K562 treated with DMSO at 1 percent for 48 hours (cell line): ENCODE results near the gene TNFRSF4. TPM values are rescaled to one million over a fixed set of nuclear protein-coding genes. Genes with fewer than 3 reads are reported as not detected.

Experiments
- total RNA-seq: library from RNA; unstranded; fragments of 300-600 nt; gene quantifications from 2 replicates; pipeline ENCODE4 v1.2.3, GENCODE V29; 2022; ENCODE audit warnings: low replicate concordance; ENCODE audit errors: extremely low read depth

TNFRSF4 gene
- not detected in 2 replicates for total RNA-seq

DNA sequence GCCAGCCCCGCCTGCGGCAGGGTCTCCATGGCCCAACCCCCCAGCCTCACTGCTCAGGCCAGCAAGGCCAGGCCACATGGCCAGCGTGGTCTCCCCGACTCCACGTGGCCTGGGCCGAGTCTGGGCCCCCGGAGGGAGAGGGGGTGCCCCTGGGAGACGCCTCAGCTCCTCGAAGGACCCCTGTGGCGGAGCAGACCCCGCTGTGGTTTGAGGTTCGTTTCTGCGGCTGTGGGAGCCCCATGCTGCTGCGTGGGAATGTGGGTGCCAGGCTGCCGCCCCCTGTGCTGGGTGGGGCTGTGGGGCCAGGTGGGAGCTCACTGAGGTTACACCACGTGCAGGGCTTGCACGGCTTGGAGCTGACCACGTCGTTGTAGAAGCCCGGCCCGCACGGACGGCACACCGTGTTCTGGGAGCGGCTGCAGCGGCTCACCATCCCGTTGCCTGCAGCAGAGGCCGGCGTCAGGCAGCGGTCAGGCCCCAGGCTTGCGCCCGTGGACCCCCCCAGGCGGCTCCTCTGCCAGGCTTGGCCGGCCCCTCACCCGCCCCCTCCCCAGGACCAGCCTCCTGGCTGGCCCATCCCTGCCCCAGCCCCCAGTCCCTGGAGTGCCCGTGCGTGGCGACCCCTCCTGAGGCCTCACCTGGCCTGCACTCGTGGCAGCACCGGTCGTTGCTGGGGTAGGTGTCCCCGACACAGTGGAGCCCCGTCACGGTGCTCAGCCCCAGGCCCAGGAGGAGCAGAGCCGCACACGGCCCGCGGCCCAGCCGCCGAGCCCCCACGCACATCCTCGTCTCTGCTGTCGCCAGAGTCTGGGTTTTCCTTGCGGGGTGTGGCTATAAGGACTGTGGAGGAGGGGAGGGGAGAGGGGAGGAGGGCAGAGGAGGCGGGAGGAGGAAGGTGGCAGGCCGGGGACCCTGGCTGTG is at the start of gene TNFRSF4:
Gene TNFRSF4, minus strand, starts transcription at position 809 of the 921 bp plus-strand sequence. Its CDS starts 26 bp downstream, at position 783.

DNA sequence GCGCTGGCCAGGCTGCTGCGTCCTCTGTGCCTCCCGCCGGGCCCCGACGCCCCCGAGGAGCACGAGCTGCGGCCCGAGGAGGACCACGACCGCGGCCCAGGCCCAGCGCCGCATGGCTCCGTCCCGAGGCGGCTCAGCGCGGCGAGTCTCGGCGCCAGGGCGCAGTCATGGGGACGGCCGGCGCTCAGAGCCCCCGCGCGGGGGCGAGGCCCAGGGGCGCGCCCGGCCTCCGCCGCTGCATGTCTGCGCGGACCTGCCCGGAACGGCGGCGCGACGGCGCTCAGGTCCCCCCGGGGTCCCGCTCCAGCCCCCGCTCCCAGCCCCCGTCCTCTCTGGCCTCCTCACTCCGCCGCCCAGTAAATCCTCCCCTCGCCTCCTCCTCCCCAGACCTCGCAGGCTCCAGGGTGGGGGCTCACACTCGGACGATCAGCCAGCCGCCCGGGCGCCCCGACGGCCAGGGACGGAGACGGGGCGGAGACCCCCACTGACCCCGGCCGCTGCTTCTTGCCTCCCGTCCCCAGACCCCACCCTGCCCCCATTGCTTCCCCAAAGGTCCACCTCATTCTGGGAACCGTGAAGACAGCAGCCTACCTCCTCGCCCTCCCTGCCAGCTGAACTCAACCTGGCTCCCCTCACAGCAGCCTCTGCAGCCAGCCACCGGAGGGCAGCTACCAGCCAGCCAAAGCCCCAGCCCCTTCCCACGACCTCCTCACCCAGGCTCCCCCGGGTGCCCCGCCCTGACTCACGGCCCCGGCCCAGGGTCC is 32.8 kb upstream of the TNFRSF4 start, which contains the start of gene C1QTNF12:
Gene C1QTNF12, minus strand, starts transcription at position 146 of the 764 bp plus-strand sequence. Its CDS starts 32 bp downstream, at position 114.

DNA sequence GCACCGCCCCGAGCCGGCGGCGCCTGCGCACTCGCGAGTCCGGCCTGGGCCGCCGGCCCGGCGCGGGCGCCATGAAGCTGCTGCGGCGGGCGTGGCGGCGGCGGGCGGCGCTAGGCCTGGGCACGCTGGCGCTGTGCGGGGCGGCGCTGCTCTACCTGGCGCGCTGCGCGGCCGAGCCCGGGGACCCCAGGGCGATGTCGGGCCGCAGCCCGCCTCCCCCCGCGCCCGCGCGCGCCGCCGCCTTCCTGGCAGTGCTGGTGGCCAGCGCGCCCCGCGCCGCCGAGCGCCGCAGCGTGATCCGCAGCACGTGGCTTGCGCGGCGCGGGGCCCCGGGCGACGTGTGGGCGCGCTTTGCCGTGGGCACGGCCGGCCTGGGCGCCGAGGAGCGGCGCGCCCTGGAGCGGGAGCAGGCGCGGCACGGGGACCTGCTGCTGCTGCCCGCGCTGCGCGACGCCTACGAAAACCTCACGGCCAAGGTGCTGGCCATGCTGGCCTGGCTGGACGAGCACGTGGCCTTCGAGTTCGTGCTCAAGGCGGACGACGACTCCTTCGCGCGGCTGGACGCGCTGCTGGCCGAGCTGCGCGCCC is 18.3 kb upstream of the TNFRSF4 start, which contains the start of gene B3GALT6:
Gene B3GALT6, plus strand, starts transcription at position 30 of the 588 bp plus-strand sequence. Its CDS starts 42 bp downstream, at position 72.

DNA sequence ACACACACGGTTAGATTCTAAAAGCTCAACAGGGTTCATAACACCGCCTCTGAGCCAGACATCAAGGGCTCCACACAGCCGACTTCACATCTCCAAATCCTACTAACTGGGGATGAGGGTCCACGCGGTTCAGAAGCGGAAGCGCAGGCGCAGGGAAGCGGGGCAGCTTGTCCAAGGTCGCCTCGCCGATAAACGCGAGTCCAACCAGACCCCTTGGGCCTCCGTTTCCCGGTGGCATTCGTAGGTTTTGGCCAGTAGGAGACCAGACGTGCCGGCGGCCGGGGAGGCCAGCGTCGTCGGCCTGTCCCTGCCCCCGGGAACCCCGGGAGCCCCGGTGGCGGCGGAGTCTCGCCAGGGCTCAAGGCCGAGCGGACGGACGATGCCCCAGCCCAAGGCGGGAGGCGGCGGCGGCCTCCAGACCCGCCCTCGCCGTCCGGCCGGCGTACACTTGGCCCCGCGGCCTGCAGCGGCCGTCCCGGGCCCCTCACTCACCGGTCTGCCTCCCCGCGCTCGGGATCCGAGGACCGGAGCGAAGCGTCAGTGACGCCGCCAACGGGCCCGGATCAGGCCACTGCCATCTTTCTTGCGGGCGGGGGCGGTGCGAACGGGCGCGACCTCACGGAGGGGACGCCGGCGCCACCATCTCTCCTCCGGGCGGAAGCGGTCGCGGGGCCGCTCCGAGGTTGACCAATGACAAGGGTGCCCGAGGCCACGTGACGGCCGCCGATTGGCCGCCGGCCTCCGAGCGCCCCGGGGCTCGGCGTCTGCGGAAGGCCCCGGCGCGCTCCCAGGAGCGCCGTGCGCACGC is 17.7 kb upstream of the TNFRSF4 start, which contains the start of gene SDF4:
Gene SDF4, minus strand, starts transcription at position 602 of the 808 bp plus-strand sequence. CDS start 3,229 bp downstream, outside the sequence.

DNA sequence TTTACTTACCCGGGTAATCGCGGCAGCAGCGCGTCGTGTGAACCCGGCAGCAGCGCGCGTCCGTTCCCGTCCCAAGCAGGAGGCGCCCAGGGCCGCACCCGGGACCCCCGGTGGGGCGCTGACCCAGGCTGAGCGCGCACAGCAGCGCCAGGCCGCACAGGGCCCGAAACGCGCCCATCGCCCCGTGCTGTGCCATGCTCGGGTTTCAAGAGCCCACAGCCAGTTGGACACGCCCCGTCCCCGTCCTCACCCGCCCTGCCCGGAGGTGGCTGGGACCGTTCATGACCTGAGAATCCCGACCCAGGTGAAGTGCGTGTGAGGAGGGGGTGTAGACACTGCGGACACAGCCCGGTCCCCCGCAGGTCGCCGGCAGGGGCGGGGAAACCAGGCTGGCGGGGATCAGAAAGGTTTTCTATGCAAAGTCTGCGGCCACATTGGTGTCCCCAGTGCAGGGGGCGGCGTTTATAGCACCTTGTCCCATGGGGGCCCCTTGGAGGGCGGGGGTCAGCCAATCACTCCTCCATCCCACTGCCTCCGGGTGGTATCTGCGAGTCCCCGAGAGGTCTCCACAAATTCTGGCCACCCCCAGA is 7.5 kb downstream of the TNFRSF4 start, which contains the start of gene TNFRSF18:
Gene TNFRSF18, minus strand, starts transcription at position 217 of the 590 bp plus-strand sequence. Its CDS starts 21 bp downstream, at position 196.

DNA sequence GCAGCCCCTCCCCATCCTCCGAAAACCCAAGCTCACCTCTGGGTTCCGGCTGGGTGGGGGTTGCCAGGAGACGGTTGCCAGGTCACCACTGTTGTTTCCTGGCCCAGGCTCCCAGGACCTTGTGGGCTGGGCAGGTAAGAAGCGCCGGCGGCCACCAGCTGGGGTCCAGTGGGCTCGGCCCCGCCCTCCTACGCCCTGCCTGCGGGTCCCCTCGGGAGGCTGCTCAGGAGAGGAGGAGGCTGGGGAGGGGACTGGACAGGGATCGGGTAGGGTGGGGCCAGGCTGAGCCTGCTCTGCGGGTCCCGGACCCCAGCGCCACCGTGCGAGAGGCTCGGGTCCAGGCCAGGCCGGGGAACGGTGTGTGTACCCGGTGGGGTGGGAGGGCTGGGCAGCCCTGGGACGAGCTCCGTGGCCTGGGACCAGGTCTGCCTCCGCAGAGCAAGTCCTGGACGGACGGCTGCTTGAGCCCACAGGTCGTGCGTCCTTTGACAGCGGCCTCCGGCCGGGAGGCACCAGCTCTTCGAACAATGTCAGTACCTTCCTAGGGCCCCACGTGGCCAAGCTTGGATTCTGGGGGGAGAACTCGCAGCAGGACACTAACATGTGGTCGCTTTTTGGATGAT is 40.0 kb downstream of the TNFRSF4 start, which contains the start of gene TTLL10:
Gene TTLL10, plus strand, starts transcription at position 88 of the 623 bp plus-strand sequence. CDS start 5,336 bp downstream, outside the sequence.

Other genes starting within 250 kb of the TNFRSF4 start
- gene PLEKHN1, start 247.7 kb downstream of the TNFRSF4 start, total RNA-seq = not detected in 2 replicates
- gene PERM1, start 232.1 kb downstream of the TNFRSF4 start, total RNA-seq = not detected in 2 replicates
- gene HES4, start 214.1 kb downstream of the TNFRSF4 start, total RNA-seq = not detected in 2 replicates
- gene ISG15, start 200.7 kb downstream of the TNFRSF4 start, total RNA-seq = not detected in 2 replicates
- gene AGRN, start 194.0 kb downstream of the TNFRSF4 start, total RNA-seq = 106 TPM in 1 of 2 replicates, not detected in the other
- gene RNF223, start 139.8 kb downstream of the TNFRSF4 start, total RNA-seq = not detected in 2 replicates
- not detected in 2 replicates for gene C1orf159, start 98.1 kb downstream of the TNFRSF4 start, total RNA-seq
- gene TTLL10, start 40.3 kb downstream of the TNFRSF4 start, total RNA-seq = not detected in 2 replicates
- gene TNFRSF18, start 7.6 kb downstream of the TNFRSF4 start, total RNA-seq = not detected in 2 replicates
- gene SDF4, start 17.8 kb upstream of the TNFRSF4 start, total RNA-seq = not detected in 2 replicates
- gene B3GALT6, start 18.1 kb upstream of the TNFRSF4 start, total RNA-seq = not detected in 2 replicates
- gene C1QTNF12, start 32.6 kb upstream of the TNFRSF4 start, total RNA-seq = not detected in 2 replicates
- not detected in 2 replicates for gene UBE2J2, start 59.7 kb upstream of the TNFRSF4 start, total RNA-seq
- gene SCNN1D, start 66.3 kb upstream of the TNFRSF4 start, total RNA-seq = not detected in 2 replicates
- 171 TPM in 1 of 2 replicates, not detected in the other for gene ACAP3, start 93.8 kb upstream of the TNFRSF4 start, total RNA-seq
- gene PUSL1, start 94.4 kb upstream of the TNFRSF4 start, total RNA-seq = not detected in 2 replicates
- not detected in 2 replicates for gene INTS11, start 110.5 kb upstream of the TNFRSF4 start, total RNA-seq
- gene CPTP, start 110.6 kb upstream of the TNFRSF4 start, total RNA-seq = not detected in 2 replicates
- not detected in 2 replicates for gene TAS1R3, start 117.1 kb upstream of the TNFRSF4 start, total RNA-seq
- gene DVL1, start 135.3 kb upstream of the TNFRSF4 start, total RNA-seq = not detected in 2 replicates
- gene MXRA8, start 144.4 kb upstream of the TNFRSF4 start, total RNA-seq = not detected in 2 replicates
- not detected in 2 replicates for gene AURKAIP1, start 161.1 kb upstream of the TNFRSF4 start, total RNA-seq
- gene CCNL2, start 185.2 kb upstream of the TNFRSF4 start, total RNA-seq = not detected in 2 replicates
- gene MRPL20, start 193.1 kb upstream of the TNFRSF4 start, total RNA-seq = not detected in 2 replicates
- gene ANKRD65, start 207.1 kb upstream of the TNFRSF4 start, total RNA-seq = not detected in 2 replicates
- not detected in 2 replicates for gene VWA1, start 221.5 kb upstream of the TNFRSF4 start, total RNA-seq
- gene ATAD3C, start 235.5 kb upstream of the TNFRSF4 start, total RNA-seq = not detected in 2 replicates